Keratinocyte (primary cell): ENCODE measurements around the gene RPS6KA5. TPM values are rescaled to one million over a fixed set of nuclear protein-coding genes. Genes with fewer than 3 reads are reported as not detected.

Experiments
- DNase-seq: peaks from one replicate; pipeline ENCODE4 v3.0.0-alpha.2; 2011; ENCODE audit warnings: low read depth, missing footprints, low spot score
- FAIRE-seq: peaks from 2 replicates; lab custom pipeline; 2011; peaks lifted over from hg19 to GRCh38; lab: Jason Lieb, UNC
- H2AFZ ChIP-seq: 2 replicates; pipeline ENCODE4 v1.6.0; 2012; ENCODE audit warnings: low read length, control low read depth, inconsistent platforms; ENCODE audit not compliant: control insufficient read depth
- H3K27ac ChIP-seq: 2 replicates; pipeline ENCODE4 v1.5.1; 2011; ENCODE audit warnings: low read length; ENCODE audit not compliant: control insufficient read depth, insufficient read depth
- H3K27me3 ChIP-seq: 3 replicates; pipeline ENCODE4 v1.6.0; 2011; ENCODE audit warnings: low read length; ENCODE audit not compliant: control insufficient read depth, insufficient read depth; ENCODE audit errors: extremely low read depth
- H3K36me3 ChIP-seq, 2 experiments: 2 replicates in 1 of 2; 3 replicates in 1 of 2; pipeline ENCODE4 v1.5.1; 2011; ENCODE audit warnings: low read length in 2 of 2, mild to moderate bottlenecking in 1 of 2; ENCODE audit not compliant: control insufficient read depth in 2 of 2, insufficient read depth in 2 of 2; ENCODE audit errors: extremely low read depth in 1 of 2
- H3K4me1 ChIP-seq: 3 replicates; pipeline ENCODE4 v1.5.1; 2011; ENCODE audit warnings: low read length; ENCODE audit not compliant: control insufficient read depth, insufficient read depth; ENCODE audit errors: extremely low read depth
- H3K4me2 ChIP-seq: 3 replicates; pipeline ENCODE4 v1.6.0; 2011; ENCODE audit warnings: low read depth, low read length; ENCODE audit not compliant: control insufficient read depth, insufficient read depth; ENCODE audit errors: extremely low read depth
- H3K4me3 ChIP-seq, 3 experiments: fragments of 200-600 bp in 1 of 3; sonication (generic) in 1 of 3; 2 replicates in 2 of 3; 3 replicates in 1 of 3; pipeline ENCODE4 v1.5.1; 2011 to 2016; ENCODE audit warnings: low read length in 3 of 3, mild to moderate bottlenecking in 3 of 3, control low read depth in 2 of 3, inconsistent platforms in 1 of 3, low read depth in 1 of 3, mixed read lengths in 1 of 3, mixed run types in 1 of 3, moderate library complexity in 1 of 3; ENCODE audit not compliant: control insufficient read depth in 2 of 3, insufficient read depth in 2 of 3; ENCODE audit errors: extremely low read depth in 1 of 3
- H3K79me2 ChIP-seq: 2 replicates; pipeline ENCODE4 v1.6.0; 2012; ENCODE audit warnings: low read length; ENCODE audit not compliant: control insufficient read depth, insufficient read depth
- H3K9ac ChIP-seq: 3 replicates; pipeline ENCODE4 v1.6.0; 2011; ENCODE audit warnings: low read length; ENCODE audit not compliant: control insufficient read depth, insufficient read depth; ENCODE audit errors: extremely low read depth
- H3K9me1 ChIP-seq: 3 replicates; pipeline ENCODE4 v1.6.0; 2011; ENCODE audit warnings: low read length; ENCODE audit not compliant: control insufficient read depth, insufficient read depth; ENCODE audit errors: extremely low read depth
- H3K9me3 ChIP-seq: 2 replicates; pipeline ENCODE4 v1.5.1; 2012; ENCODE audit warnings: low read depth, low read length; ENCODE audit not compliant: control insufficient read depth
- H4K20me1 ChIP-seq: 3 replicates; pipeline ENCODE4 v1.6.0; 2011; ENCODE audit warnings: low read length; ENCODE audit not compliant: control insufficient read depth, insufficient read depth; ENCODE audit errors: extremely low read depth
- EZH2 ChIP-seq: IDR thresholded peaks from one replicate; pipeline ENCODE4 v1.6.1; 2012; ENCODE audit warnings: inconsistent platforms, mild to moderate bottlenecking, low read length, moderate library complexity
- dilution Hi-C: fragments of 300-500 bp; cut with MboI; formaldehyde crosslinking; loops from one replicate; pipeline ENCODE4 v1.7.0; 2020; ENCODE audit warnings: low sequenced_read_pairs; ENCODE audit not compliant: extremely low pct_ligation_motif_present
- polyA plus RNA-seq, 5 experiments: library from polyadenylated mRNA; depleted of rRNA in 3 of 5; stranded (reverse) in 3 of 5; stranded (forward) in 1 of 5; unstranded in 1 of 5; fragments of >200 nt; gene quantifications; 1 replicate in 1 of 5; 2 replicates in 3 of 5; 3 replicates in 1 of 5; pipeline versions ENCODE4 v1.2.1 to v1.2.3, GENCODE V29; 2011 to 2012; ENCODE audit warnings: missing spikeins in 2 of 5, low read depth in 1 of 5, low replicate concordance in 1 of 5
- TF ChIP-seq, protein P1 (sequence below), 3 experiments: IDR thresholded peaks in 1 of 3; conservative IDR thresholded peaks in 1 of 3; optimal IDR thresholded peaks in 1 of 3; 2 replicates in 2 of 3; 3 replicates in 1 of 3; pipeline versions ENCODE3 to v1.5.1; 2011; ENCODE audit warnings: low read length in 3 of 3, mild to moderate bottlenecking in 3 of 3, moderate library complexity in 2 of 3, control low read depth in 1 of 3, inconsistent platforms in 1 of 3; ENCODE audit not compliant: insufficient read depth in 2 of 3; ENCODE audit errors: extremely low read depth in 1 of 3

The RPS6KA5 gene
- polyA plus RNA-seq, 1 donor (not counting 4 experiments of a cell fraction or from before 2014, with no cell fraction given), result 2.9 TPM

DNA sequence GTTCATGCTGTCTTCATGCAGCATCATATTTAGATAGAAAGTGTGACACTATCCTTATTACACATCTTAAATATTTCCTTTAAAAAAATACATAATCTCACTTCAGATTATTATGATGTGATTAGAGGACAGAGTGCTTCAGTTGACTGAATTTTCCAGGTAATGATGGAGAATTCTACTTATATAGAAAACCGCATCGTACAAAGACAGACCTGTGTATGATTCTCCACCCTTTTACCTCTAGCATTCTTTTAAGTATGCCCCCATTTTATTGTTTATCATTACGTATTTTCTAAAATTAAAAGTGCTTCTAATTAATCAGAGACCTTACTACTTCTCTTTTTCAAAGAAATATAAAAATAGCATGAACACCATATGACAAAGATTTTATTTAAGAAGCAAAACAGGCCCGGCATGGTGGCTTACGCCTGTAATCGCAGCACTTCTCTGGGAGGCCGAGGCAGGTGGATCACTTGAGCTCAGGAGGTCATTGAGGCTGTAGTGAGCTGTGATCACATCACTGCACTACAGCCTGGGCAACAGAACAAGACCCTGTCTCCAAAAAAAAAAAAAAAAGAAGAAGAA, 13.9 kb downstream of the RPS6KA5 start:
- Histone ChIP-seq H3K27ac (no peak overlapping the region), H3K9me3 (no peaks in the 10 kb centered on the region), H3K27me3 (no peaks in the 10 kb centered on the region), H3K9ac (no peak overlapping the region), H3K4me3 (no peak overlapping the region), H2AFZ (no peak overlapping the region), H3K79me2 (no peaks in the 10 kb centered on the region), H4K20me1 (no peaks in the 10 kb centered on the region), H3K4me2 (no peak overlapping the region), H3K9me1 (no peaks in the 10 kb centered on the region), H3K4me1 (peaks cover 10% of the 10 kb centered on the region), H3K36me3 (no peaks in the 10 kb centered on the region)
- no peak for DNase-seq
- no peak for TF ChIP-seq EZH2
- TF ChIP-seq, protein P1, sequence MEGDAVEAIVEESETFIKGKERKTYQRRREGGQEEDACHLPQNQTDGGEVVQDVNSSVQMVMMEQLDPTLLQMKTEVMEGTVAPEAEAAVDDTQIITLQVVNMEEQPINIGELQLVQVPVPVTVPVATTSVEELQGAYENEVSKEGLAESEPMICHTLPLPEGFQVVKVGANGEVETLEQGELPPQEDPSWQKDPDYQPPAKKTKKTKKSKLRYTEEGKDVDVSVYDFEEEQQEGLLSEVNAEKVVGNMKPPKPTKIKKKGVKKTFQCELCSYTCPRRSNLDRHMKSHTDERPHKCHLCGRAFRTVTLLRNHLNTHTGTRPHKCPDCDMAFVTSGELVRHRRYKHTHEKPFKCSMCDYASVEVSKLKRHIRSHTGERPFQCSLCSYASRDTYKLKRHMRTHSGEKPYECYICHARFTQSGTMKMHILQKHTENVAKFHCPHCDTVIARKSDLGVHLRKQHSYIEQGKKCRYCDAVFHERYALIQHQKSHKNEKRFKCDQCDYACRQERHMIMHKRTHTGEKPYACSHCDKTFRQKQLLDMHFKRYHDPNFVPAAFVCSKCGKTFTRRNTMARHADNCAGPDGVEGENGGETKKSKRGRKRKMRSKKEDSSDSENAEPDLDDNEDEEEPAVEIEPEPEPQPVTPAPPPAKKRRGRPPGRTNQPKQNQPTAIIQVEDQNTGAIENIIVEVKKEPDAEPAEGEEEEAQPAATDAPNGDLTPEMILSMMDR (optimal IDR thresholded peaks at IDR 0.05 in 1 of 3, IDR thresholded peaks at IDR 0.05 in 1 of 3, conservative IDR thresholded peaks at IDR 0.05 in 1 of 3; ENCODE audit: extremely low read depth in 1 of 3, insufficient read depth in 2 of 3, low read length in 3 of 3), result no peak
- FAIRE-seq, result no peak
- dilution Hi-C loops, result no loop called here

DNA sequence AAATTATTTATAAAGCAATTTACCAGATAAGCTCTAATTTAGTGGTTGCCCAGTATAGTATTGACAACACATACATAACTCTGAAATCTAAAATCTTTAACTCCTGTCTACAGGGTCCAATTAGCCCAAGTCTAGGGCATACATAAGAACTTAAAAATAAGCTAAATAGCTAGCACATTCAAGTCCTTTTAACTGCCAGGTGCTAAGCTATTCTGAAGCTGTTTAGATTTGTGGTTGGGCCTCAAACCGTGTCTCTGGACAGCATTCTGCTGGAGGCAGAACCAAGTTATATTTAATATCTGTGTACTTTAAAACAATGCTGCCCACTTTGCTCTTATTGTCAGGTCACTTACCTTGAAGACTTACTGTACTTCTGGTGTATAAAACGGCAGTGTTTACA, 19.0 kb downstream of the RPS6KA5 start:
- no peak for TF ChIP-seq EZH2
- TF ChIP-seq, protein P1 (optimal IDR thresholded peaks at IDR 0.05 in 1 of 3, IDR thresholded peaks at IDR 0.05 in 1 of 3, conservative IDR thresholded peaks at IDR 0.05 in 1 of 3; ENCODE audit: extremely low read depth in 1 of 3, insufficient read depth in 2 of 3, low read length in 3 of 3), result no peak
- H3K27me3 ChIP-seq, result no peaks in the 10 kb centered on the region
- H3K4me3 ChIP-seq, result no peak overlapping the region
- no peak for DNase-seq
- no peaks in the 10 kb centered on the region for H3K9me3 ChIP-seq
- no peak overlapping the region for H3K9ac ChIP-seq
- no peak overlapping the region for H3K4me2 ChIP-seq
- peaks cover 6% of the 10 kb centered on the region for H3K4me1 ChIP-seq
- no peak for FAIRE-seq
- dilution Hi-C loops, result no loop called here
- no peaks in the 10 kb centered on the region for H3K79me2 ChIP-seq
- no peak overlapping the region for H2AFZ ChIP-seq
- H3K27ac ChIP-seq, result no peak overlapping the region
- no peaks in the 10 kb centered on the region for H3K36me3 ChIP-seq
- H4K20me1 ChIP-seq, result no peaks in the 10 kb centered on the region
- H3K9me1 ChIP-seq, result no peaks in the 10 kb centered on the region
